ENCODE data around the gene PLXNA1. TPM values are rescaled to one million over a fixed set of nuclear protein-coding genes. Genes with fewer than 3 reads are reported as not detected.

PLXNA1 gene
- total RNA-seq, 2 donors from 2014 or later, result 13.7 to 16.4 TPM

- H3K36me3 Mint-ChIP-seq (ENCODE audit: low read depth), result peaks cover 2% of the 10 kb centered on the region
- no peaks in the 10 kb centered on the region for H3K9me3 ChIP-seq (ENCODE audit: control insufficient read depth, low read length, poor library complexity, severe bottlenecking)
- no peaks in the 10 kb centered on the region for H3K27me3 Mint-ChIP-seq
- peaks cover 2% of the 10 kb centered on the region for H3K4me1 Mint-ChIP-seq
- H3K27ac Mint-ChIP-seq, result no peak overlapping the region
- no peak for DNase-seq
- H3K4me3 Mint-ChIP-seq, result no peak overlapping the region
- no peak for ATAC-seq
Measured at GRCh38 chr3:127032296-127032990, 49.5 kb downstream of the PLXNA1 start.

Other genes starting within 250 kb of the PLXNA1 start
- gene PRR23E, start 210.0 kb downstream of the PLXNA1 start, total RNA-seq, result not detected